IPS-11a (cell line): Measurements from ENCODE around the gene SMPD1.

Experiments
- H3K4me3 ChIP-seq: one replicate; pipeline ENCODE4 v1.5.1; 2013; ENCODE audit warnings: low read depth, low read length, control low read depth

SMPD1 gene

GRCh38 chr11:6389905-6390717 is at the start of gene SMPD1:
SMPD1 (plus strand) TSS chr11:6390474; CDS start chr11:6390599, 125 bp downstream.
- H3K4me3 ChIP-seq: peak within 1 kb of the TSS; percentile 54

- no peak overlapping the region for H3K4me3 ChIP-seq
Observed at GRCh38 chr11:6345366-6345765, 44.9 kb upstream of the SMPD1 start.

- H3K4me3 ChIP-seq: no peak overlapping the region
Observed at GRCh38 chr11:6350043-6350442, 40.2 kb upstream of the SMPD1 start.

GRCh38 chr11:6350486-6350885 is 39.8 kb upstream of the SMPD1 start:
- no peak overlapping the region for H3K4me3 ChIP-seq

- no peak overlapping the region for H3K4me3 ChIP-seq
Observed at GRCh38 chr11:6351782-6352382, 38.4 kb upstream of the SMPD1 start.

GRCh38 chr11:6353367-6353987 is 36.8 kb upstream of the SMPD1 start:
- no peak overlapping the region for H3K4me3 ChIP-seq

- no peak overlapping the region for H3K4me3 ChIP-seq
Observed at GRCh38 chr11:6354651-6355485, 35.4 kb upstream of the SMPD1 start.

- no peak overlapping the region for H3K4me3 ChIP-seq
Observed at GRCh38 chr11:6356503-6357055, 33.7 kb upstream of the SMPD1 start.

GRCh38 chr11:6357222-6357621 is 33.1 kb upstream of the SMPD1 start:
- no peak overlapping the region for H3K4me3 ChIP-seq

GRCh38 chr11:6360183-6360582 is 30.1 kb upstream of the SMPD1 start:
- no peak overlapping the region for H3K4me3 ChIP-seq

GRCh38 chr11:6362185-6362872 is 27.9 kb upstream of the SMPD1 start:
- H3K4me3 ChIP-seq: no peak overlapping the region

- no peak overlapping the region for H3K4me3 ChIP-seq
Observed at GRCh38 chr11:6362873-6363678, 27.2 kb upstream of the SMPD1 start.

- H3K4me3 ChIP-seq: no peak overlapping the region
Observed at GRCh38 chr11:6365659-6366058, 24.6 kb upstream of the SMPD1 start.

- H3K4me3 ChIP-seq: no peak overlapping the region
Observed at GRCh38 chr11:6371825-6372224, 18.4 kb upstream of the SMPD1 start.

- no peak overlapping the region for H3K4me3 ChIP-seq
Observed at GRCh38 chr11:6377902-6378639, 12.2 kb upstream of the SMPD1 start.

- no peak overlapping the region for H3K4me3 ChIP-seq
Observed at GRCh38 chr11:6378640-6378989, 11.7 kb upstream of the SMPD1 start.

- H3K4me3 ChIP-seq: no peak overlapping the region
Observed at GRCh38 chr11:6385046-6385777, 5.1 kb upstream of the SMPD1 start.
